Astrocyte (in vitro differentiated cells and primary cell): ENCODE data around the gene OSGIN1. TPM values are rescaled to one million over a fixed set of nuclear protein-coding genes. Genes with fewer than 3 reads are reported as not detected.

Experiments used
- DNase-seq: peaks from one replicate; pipeline ENCODE4 v3.0.0-alpha.2; 2010; ENCODE audit warnings: low read depth
- FAIRE-seq: peaks from 2 replicates; lab custom pipeline; 2011; peaks lifted over from hg19 to GRCh38; lab: Jason Lieb, UNC
- H2AFZ ChIP-seq: 2 replicates; pipeline ENCODE4 v1.6.0; 2012; ENCODE audit warnings: low read depth, low read length, inconsistent platforms
- H3K27ac ChIP-seq: 2 replicates; pipeline ENCODE4 v1.5.1; 2011; ENCODE audit warnings: low read depth, low read length, inconsistent platforms
- H3K27me3 ChIP-seq: 2 replicates; pipeline ENCODE4 v1.6.0; 2011; ENCODE audit warnings: low read length, inconsistent platforms; ENCODE audit not compliant: insufficient read depth
- H3K36me3 ChIP-seq: 2 replicates; pipeline ENCODE4 v1.5.1; 2011; ENCODE audit warnings: low read length, inconsistent platforms; ENCODE audit not compliant: insufficient read depth
- H3K4me1 ChIP-seq: 2 replicates; pipeline ENCODE4 v1.5.1; 2011; ENCODE audit warnings: low read length, inconsistent platforms; ENCODE audit not compliant: insufficient read depth
- H3K4me2 ChIP-seq: 2 replicates; pipeline ENCODE4 v1.6.0; 2012; ENCODE audit warnings: low read length, inconsistent platforms
- H3K4me3 ChIP-seq: 2 replicates; pipeline ENCODE4 v1.5.1; 2011; ENCODE audit warnings: low read depth, mild to moderate bottlenecking, low read length, inconsistent platforms; ENCODE audit not compliant: insufficient read depth
- H3K79me2 ChIP-seq: 2 replicates; pipeline ENCODE4 v1.6.0; 2012; ENCODE audit warnings: mild to moderate bottlenecking, low read length, inconsistent platforms; ENCODE audit not compliant: insufficient read depth
- H3K9ac ChIP-seq: 2 replicates; pipeline ENCODE4 v1.6.0; 2012; ENCODE audit warnings: mild to moderate bottlenecking, low read length, inconsistent platforms
- H3K9me3 ChIP-seq: 2 replicates; pipeline ENCODE4 v1.5.1; 2012; ENCODE audit warnings: low read depth, mild to moderate bottlenecking, low read length, inconsistent platforms; ENCODE audit not compliant: insufficient read depth
- H4K20me1 ChIP-seq: 2 replicates; pipeline ENCODE4 v1.6.0; 2012; ENCODE audit warnings: low read length, inconsistent platforms; ENCODE audit not compliant: insufficient read depth
- H3K27ac Mint-ChIP-seq: one replicate; pipeline ENCODE4 v1.8.0; 2021; ENCODE audit warnings: mild to moderate bottlenecking, mixed read lengths; ENCODE audit not compliant: unreplicated experiment
- H3K27me3 Mint-ChIP-seq: one replicate; pipeline ENCODE4 v1.8.0; 2021; ENCODE audit warnings: low read depth, mixed read lengths; ENCODE audit not compliant: unreplicated experiment
- H3K36me3 Mint-ChIP-seq: one replicate; pipeline ENCODE4 v1.8.0; 2021; ENCODE audit warnings: low read depth, mixed read lengths; ENCODE audit not compliant: unreplicated experiment
- H3K4me1 Mint-ChIP-seq: one replicate; pipeline ENCODE4 v1.8.0; 2021; ENCODE audit warnings: low read depth, mixed read lengths; ENCODE audit not compliant: unreplicated experiment
- H3K4me3 Mint-ChIP-seq: one replicate; pipeline ENCODE4 v1.8.0; 2021; ENCODE audit warnings: mild to moderate bottlenecking, moderate library complexity, mixed read lengths; ENCODE audit not compliant: unreplicated experiment
- H3K9me3 Mint-ChIP-seq: one replicate; pipeline ENCODE4 v1.8.0; 2021; ENCODE audit warnings: mild to moderate bottlenecking, mixed read lengths; ENCODE audit not compliant: unreplicated experiment
- CTCF ChIP-seq: IDR thresholded peaks from 2 replicates; pipeline ENCODE4 v1.5.1; 2011; ENCODE audit warnings: low read depth, mild to moderate bottlenecking, inconsistent platforms, low read length, moderate library complexity; ENCODE audit not compliant: insufficient read depth
- EZH2 ChIP-seq: IDR thresholded peaks from 2 replicates; pipeline ENCODE4 v1.6.1; 2012; ENCODE audit warnings: mild to moderate bottlenecking, low read length, inconsistent platforms; ENCODE audit not compliant: insufficient read depth
- total RNA-seq: library from RNA; stranded (reverse); gene quantifications from 2 replicates; pipeline ENCODE4 v1.2.1, GENCODE V29; 2021

OSGIN1 gene
- total RNA-seq, 1 donor from 2014 or later, result 0.79 TPM

DNA sequence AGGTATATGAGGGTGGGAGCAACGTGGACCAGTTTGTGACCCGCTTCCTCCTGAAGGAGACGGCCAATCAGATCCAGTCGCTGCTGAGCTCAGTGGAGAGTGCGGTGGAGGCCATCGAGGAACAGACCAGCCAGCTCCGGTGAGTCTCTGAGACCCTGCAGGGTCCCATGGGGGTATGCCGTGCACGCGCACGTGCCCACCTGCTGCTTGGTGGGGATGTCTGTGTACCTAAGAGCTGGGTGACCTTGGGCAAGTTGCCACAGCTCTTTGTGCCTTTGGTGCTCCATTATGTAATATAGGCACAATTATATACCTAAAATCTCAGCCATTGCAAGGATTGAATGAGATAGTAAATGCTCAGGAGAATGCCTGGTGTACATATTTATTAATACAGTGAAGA lies 37.5 kb downstream of the OSGIN1 start:
- TF ChIP-seq EZH2, result no peak
- no peak for TF ChIP-seq CTCF
- peaks cover 12% of the 10 kb centered on the region for H3K4me1 ChIP-seq
- no peak overlapping the region for H3K4me3 ChIP-seq
- DNase-seq (no peak), FAIRE-seq (no peak)
- no peak overlapping the region for H3K27ac ChIP-seq
- H3K4me1 Mint-ChIP-seq, result no peaks in the 10 kb centered on the region
- H3K79me2 ChIP-seq, result no peaks in the 10 kb centered on the region
- no peak overlapping the region for H3K4me3 Mint-ChIP-seq
- H3K27me3 ChIP-seq, result peaks cover 33% of the 10 kb centered on the region
- H3K4me2 ChIP-seq, result no peak overlapping the region
- no peaks in the 10 kb centered on the region for H3K36me3 Mint-ChIP-seq
- no peak overlapping the region for H3K9ac ChIP-seq
- peaks cover 21% of the 10 kb centered on the region for H3K27me3 Mint-ChIP-seq
- no peaks in the 10 kb centered on the region for H4K20me1 ChIP-seq
- H3K27ac Mint-ChIP-seq, result no peak overlapping the region
- H3K9me3 ChIP-seq, result no peaks in the 10 kb centered on the region
- H2AFZ ChIP-seq, result no peak overlapping the region
- H3K36me3 ChIP-seq, result no peaks in the 10 kb centered on the region
- no peaks in the 10 kb centered on the region for H3K9me3 Mint-ChIP-seq

GRCh38 chr16:83992624-83993023 lies 39.6 kb downstream of the OSGIN1 start:
- no peak overlapping the region for H3K4me3 ChIP-seq
- FAIRE-seq, result no peak
- no peak overlapping the region for H2AFZ ChIP-seq
- Mint-ChIP-seq H3K27ac (no peak overlapping the region), H3K9me3 (no peaks in the 10 kb centered on the region), H3K27me3 (peaks cover 28% of the 10 kb centered on the region), H3K4me3 (no peak overlapping the region), H3K4me1 (no peaks in the 10 kb centered on the region), H3K36me3 (no peaks in the 10 kb centered on the region)
- no peaks in the 10 kb centered on the region for H4K20me1 ChIP-seq
- no peaks in the 10 kb centered on the region for H3K9me3 ChIP-seq
- H3K4me2 ChIP-seq, result peak overlapping the region; percentile 39
- no peaks in the 10 kb centered on the region for H3K79me2 ChIP-seq
- H3K27ac ChIP-seq, result no peak overlapping the region
- H3K4me1 ChIP-seq, result peaks cover 15% of the 10 kb centered on the region
- H3K27me3 ChIP-seq, result peaks cover 28% of the 10 kb centered on the region
- no peak overlapping the region for H3K9ac ChIP-seq
- no peaks in the 10 kb centered on the region for H3K36me3 ChIP-seq
- DNase-seq, result peak; percentile 77
- TF ChIP-seq CTCF, result no peak
- TF ChIP-seq EZH2, result no peak

- no peak overlapping the region for H3K4me3 ChIP-seq
- H3K27ac ChIP-seq, result no peak overlapping the region
- FAIRE-seq (no peak), DNase-seq (peak; percentile 84)
- no peaks in the 10 kb centered on the region for H3K79me2 ChIP-seq
- Mint-ChIP-seq H3K4me3 (no peak overlapping the region), H3K4me1 (no peaks in the 10 kb centered on the region), H3K27me3 (peaks cover 32% of the 10 kb centered on the region), H3K9me3 (no peaks in the 10 kb centered on the region), H3K27ac (no peak overlapping the region), H3K36me3 (no peaks in the 10 kb centered on the region)
- peaks cover 15% of the 10 kb centered on the region for H3K4me1 ChIP-seq
- H2AFZ ChIP-seq, result no peak overlapping the region
- no peaks in the 10 kb centered on the region for H4K20me1 ChIP-seq
- H3K27me3 ChIP-seq, result peaks cover 19% of the 10 kb centered on the region
- H3K36me3 ChIP-seq, result no peaks in the 10 kb centered on the region
- no peak overlapping the region for H3K9ac ChIP-seq
- no peak overlapping the region for H3K4me2 ChIP-seq
- H3K9me3 ChIP-seq, result no peaks in the 10 kb centered on the region
- no peak for TF ChIP-seq EZH2
- TF ChIP-seq CTCF, result no peak
These were observed 41.0 kb downstream of the OSGIN1 start for GRCh38 chr16:83994087-83994486.
